Esophagus squamous epithelium (tissue), 5 donors: ENCODE data around the gene JOSD1. TPM values are rescaled to one million over a fixed set of nuclear protein-coding genes. Genes with fewer than 3 reads are reported as not detected.

ENCODE experiments used
- DNase-seq: peaks from one replicate; lab custom pipeline; 2025; lab: John Stamatoyannopoulos, UW
- H3K27ac ChIP-seq, 4 donors: fragments of 200-600 bp; sonication (generic); one replicate each; pipeline ENCODE4 v1.5.1; 2016 to 2019; ENCODE audit warnings: mild to moderate bottlenecking in 1 of 4
- H3K27me3 ChIP-seq, 4 donors: fragments of 200-600 bp; sonication (generic); 1 replicate in 3 of 4; 2 replicates in 1 of 4; pipeline versions ENCODE4 v1.5.1 to v1.6.0; 2017 to 2021; ENCODE audit warnings: antibody characterized with exemption in 1 of 4
- H3K36me3 ChIP-seq, 3 donors: fragments of 200-600 bp; sonication (generic); one replicate each; pipeline ENCODE4 v1.5.1; 2016 to 2019
- H3K4me1 ChIP-seq, 3 donors: fragments of 200-600 bp; sonication (generic); one replicate each; pipeline ENCODE4 v1.5.1; 2017 to 2019
- H3K4me3 ChIP-seq, 4 donors: fragments of 200-600 bp; sonication (generic); 1 replicate in 3 of 4; 2 replicates in 1 of 4; pipeline ENCODE4 v1.5.1; 2016 to 2019; ENCODE audit warnings: mild to moderate bottlenecking in 2 of 4, moderate library complexity in 1 of 4
- H3K9me3 ChIP-seq, 3 donors: fragments of 200-600 bp; sonication (generic); one replicate each; pipeline ENCODE4 v1.5.1; 2016 to 2019
- CTCF ChIP-seq, 6 experiments: fragments of 450-650 bp in 4 of 6; fragments of 200-600 bp in 2 of 6; sonication (generic) in 2 of 6; IDR thresholded peaks; one replicate each; pipeline ENCODE4 v1.5.1; 2016 to 2019; ENCODE audit warnings: antibody characterized with exemption in 6 of 6, mild to moderate bottlenecking in 4 of 6, moderate library complexity in 4 of 6
- POLR2A ChIP-seq, 4 donors: fragments of 450-650 bp; IDR thresholded peaks; one replicate each; pipeline ENCODE4 v1.6.1; 2017; ENCODE audit warnings: antibody characterized with exemption in 4 of 4, mild to moderate bottlenecking in 4 of 4, moderate library complexity in 3 of 4
- WGBS, 2 donors: methylation state at CpG; one replicate each; pipeline ENCODE4 v1.1.5; 2018; 5-methylcytosine and 5-hydroxymethylcytosine counted together
- intact Hi-C: fragments of 100-400 bp; cut with DNase I; formaldehyde crosslinking; loops from one replicate; pipeline ENCODE4 v1.15.0; 2022
- total RNA-seq, 4 donors: library from RNA; depleted of rRNA; stranded (reverse); fragments of >200 nt; gene quantifications; one replicate each; pipeline ENCODE4 v1.1.0, GENCODE V29; 2016
- donor health status: DM: yes; HTN: yes; CAD: no.

Gene JOSD1
- total RNA-seq, 4 donors from 2014 or later: 27.8 to 48.8 (median 33.1) TPM

- no peak for DNase-seq
Observed at GRCh38 chr22:38694940-38695339, 5.8 kb downstream of the JOSD1 start.

DNA sequence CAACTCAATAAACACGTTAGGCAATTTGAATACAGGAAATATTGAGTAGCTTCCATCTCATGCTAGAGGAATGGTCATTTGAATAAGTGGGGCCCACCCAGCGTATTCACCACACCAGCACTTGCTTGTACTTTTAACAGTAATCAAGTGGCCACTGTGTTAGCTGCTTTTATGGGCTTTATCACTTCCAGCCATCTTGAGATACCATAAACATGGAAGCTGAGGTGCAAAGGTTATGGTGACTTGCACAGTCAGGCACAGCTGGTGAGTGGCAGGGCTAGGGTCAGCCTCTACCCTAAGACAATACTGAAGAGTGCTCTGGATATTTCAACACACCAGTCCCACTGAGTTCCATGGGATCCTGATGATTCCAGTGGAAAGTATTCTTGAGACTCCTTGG is 6.7 kb downstream of the JOSD1 start:
- intact Hi-C loops: no loop called here
- TF ChIP-seq POLR2A (IDR thresholded peaks at IDR 0.05) (no peak), CTCF (IDR thresholded peaks at IDR 0.05) (no peak)
- no peak for DNase-seq
- no peak overlapping the region for H3K4me3 ChIP-seq
- peaks cover 3 to 41% (median 8%) of the 10 kb centered on the region in 3 donors for H3K36me3 ChIP-seq
- peaks cover 21 to 44% (median 39%) of the 10 kb centered on the region in 3 donors for H3K4me1 ChIP-seq
- no peaks in the 10 kb centered on the region for H3K27me3 ChIP-seq
- H3K27ac ChIP-seq: no peak overlapping the region
- WGBS, 2 donors: 80 to 81% methylated on average over 2 of the region's 2 CpGs
- H3K9me3 ChIP-seq: no peaks in the 10 kb centered on the region

More at GRCh38 chr22:38694940-38695339, 5.8 kb downstream of the JOSD1 start:
- peak overlapping the region in 2 of 4 donors; percentile 96 to 99 for H3K27ac ChIP-seq
- TF ChIP-seq CTCF (IDR thresholded peaks at IDR 0.05) (no peak), POLR2A (IDR thresholded peaks at IDR 0.05) (no peak)
- H3K9me3 ChIP-seq: no peaks in the 10 kb centered on the region
- peaks cover 30 to 53% (median 46%) of the 10 kb centered on the region in 3 donors for H3K4me1 ChIP-seq
- H3K27me3 ChIP-seq: no peaks in the 10 kb centered on the region
- no peak overlapping the region for H3K4me3 ChIP-seq
- H3K36me3 ChIP-seq: peaks cover 3 to 32% (median 8%) of the 10 kb centered on the region in 3 donors
- 34 to 61% methylated on average over 3 of the region's 3 CpGs for WGBS, 2 donors
- intact Hi-C loops: no loop called here

DNA sequence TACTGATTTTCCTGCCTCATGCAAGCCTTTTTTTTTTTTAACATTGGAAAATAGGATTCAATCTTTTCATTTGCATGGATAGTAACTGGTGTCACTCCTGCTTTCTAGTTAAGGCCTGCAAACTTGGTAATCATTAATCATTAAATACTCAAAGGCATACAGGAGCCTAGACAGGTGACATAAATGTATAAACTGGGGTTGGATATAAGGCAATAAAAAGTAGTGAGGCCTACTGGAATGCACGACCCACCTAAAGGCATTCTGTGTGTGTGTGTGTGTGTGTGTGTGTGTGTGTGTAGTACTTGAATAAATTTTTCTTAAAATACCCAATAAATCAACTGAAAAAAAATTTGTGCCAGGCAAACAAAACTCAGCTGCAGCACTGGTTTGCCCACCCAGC is 11.1 kb downstream of the JOSD1 start:
- H3K27me3 ChIP-seq: no peaks in the 10 kb centered on the region
- TF ChIP-seq POLR2A (IDR thresholded peaks at IDR 0.05) (no peak), CTCF (IDR thresholded peaks at IDR 0.05) (no peak)
- intact Hi-C loops: no loop called here
- no peak overlapping the region for H3K27ac ChIP-seq
- 69 to 76% methylated on average over 1 of the region's 1 CpG for WGBS, 2 donors
- H3K4me3 ChIP-seq: no peak overlapping the region
- no peaks in the 10 kb centered on the region for H3K4me1 ChIP-seq
- DNase-seq: no peak
- H3K9me3 ChIP-seq: no peaks in the 10 kb centered on the region
- peaks cover 13 to 83% (median 35%) of the 10 kb centered on the region in 3 donors for H3K36me3 ChIP-seq

DNA sequence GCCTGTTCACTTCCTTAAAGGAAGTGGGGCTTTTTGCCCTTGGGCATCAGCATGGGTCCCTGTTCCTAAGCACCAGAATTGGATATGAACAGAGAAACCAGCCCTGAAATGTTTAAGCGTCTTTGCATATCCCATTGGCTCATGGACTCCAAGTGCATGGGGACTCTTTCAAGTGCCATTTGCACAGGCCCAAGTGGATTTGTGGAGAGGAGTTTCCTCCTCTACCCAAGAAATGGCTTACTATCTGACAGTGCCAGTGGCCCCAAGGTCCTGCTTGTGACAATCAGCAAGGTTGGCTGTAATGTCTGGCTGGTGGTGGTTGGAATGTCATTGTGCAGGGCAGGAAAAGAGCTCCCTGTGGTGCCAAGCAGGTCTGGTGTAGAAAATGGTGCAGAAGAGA is 15.0 kb downstream of the JOSD1 start:
- Histone ChIP-seq H3K36me3 (peaks cover 5 to 73% (median 33%) of the 10 kb centered on the region in 3 donors), H3K27me3 (no peaks in the 10 kb centered on the region), H3K27ac (no peak overlapping the region), H3K4me3 (no peak overlapping the region), H3K9me3 (no peaks in the 10 kb centered on the region), H3K4me1 (peaks cover 6 to 24% (median 9%) of the 10 kb centered on the region in 3 donors)
- TF ChIP-seq POLR2A (IDR thresholded peaks at IDR 0.05) (no peak), CTCF (IDR thresholded peaks at IDR 0.05) (no peak)
- no peak for DNase-seq
- intact Hi-C loops: no loop called here
- 89 to 100% methylated on average over 1 of the region's 1 CpG for WGBS, 2 donors

GRCh38 chr22:38684895-38685294 is 15.8 kb downstream of the JOSD1 start:
- H3K4me1 ChIP-seq: peaks cover 6 to 24% (median 9%) of the 10 kb centered on the region in 3 donors
- no peaks in the 10 kb centered on the region for H3K27me3 ChIP-seq
- intact Hi-C loops: no loop called here
- no peak overlapping the region for H3K4me3 ChIP-seq
- no peak overlapping the region for H3K27ac ChIP-seq
- peaks cover 5 to 70% (median 33%) of the 10 kb centered on the region in 3 donors for H3K36me3 ChIP-seq
- H3K9me3 ChIP-seq: no peaks in the 10 kb centered on the region
- WGBS, 2 donors: 87% methylated on average over 9 of the region's 9 CpGs
- no peak for DNase-seq
- TF ChIP-seq POLR2A (IDR thresholded peaks at IDR 0.05) (no peak), CTCF (IDR thresholded peaks at IDR 0.05) (no peak)
